ENCODE data around the gene TROAP. TPM values are rescaled to one million over a fixed set of nuclear protein-coding genes. Genes with fewer than 3 reads are reported as not detected.

TROAP gene
- total and polyA plus RNA-seq, 9 of the 15 experiments (the other 6 are each of a cell fraction or from before 2014, with no cell fraction given), result 46.4 to 171 (median 59.8) TPM

DNA sequence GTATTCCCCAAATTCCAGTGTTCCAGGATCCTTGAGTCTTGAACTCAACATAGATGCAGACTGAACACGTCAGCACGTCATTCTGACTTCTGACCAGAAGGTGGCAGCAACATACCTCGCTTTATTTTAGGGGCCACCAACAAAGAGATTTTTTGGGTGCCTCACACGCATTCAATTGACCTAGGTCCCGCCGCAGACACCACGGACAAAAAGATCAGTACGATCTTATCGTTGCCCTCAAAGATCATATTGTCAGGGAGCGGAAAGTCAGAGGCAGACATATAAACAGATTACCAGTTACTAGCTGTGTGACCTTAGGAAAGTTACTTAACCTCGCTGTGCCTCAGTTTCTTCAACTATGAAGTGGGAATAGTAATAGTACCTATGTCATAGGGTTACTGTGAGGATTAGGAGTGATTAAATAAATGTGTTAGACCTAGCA, 34.6 kb upstream of the TROAP start (continued):
- TF ChIP-seq, protein P1, sequence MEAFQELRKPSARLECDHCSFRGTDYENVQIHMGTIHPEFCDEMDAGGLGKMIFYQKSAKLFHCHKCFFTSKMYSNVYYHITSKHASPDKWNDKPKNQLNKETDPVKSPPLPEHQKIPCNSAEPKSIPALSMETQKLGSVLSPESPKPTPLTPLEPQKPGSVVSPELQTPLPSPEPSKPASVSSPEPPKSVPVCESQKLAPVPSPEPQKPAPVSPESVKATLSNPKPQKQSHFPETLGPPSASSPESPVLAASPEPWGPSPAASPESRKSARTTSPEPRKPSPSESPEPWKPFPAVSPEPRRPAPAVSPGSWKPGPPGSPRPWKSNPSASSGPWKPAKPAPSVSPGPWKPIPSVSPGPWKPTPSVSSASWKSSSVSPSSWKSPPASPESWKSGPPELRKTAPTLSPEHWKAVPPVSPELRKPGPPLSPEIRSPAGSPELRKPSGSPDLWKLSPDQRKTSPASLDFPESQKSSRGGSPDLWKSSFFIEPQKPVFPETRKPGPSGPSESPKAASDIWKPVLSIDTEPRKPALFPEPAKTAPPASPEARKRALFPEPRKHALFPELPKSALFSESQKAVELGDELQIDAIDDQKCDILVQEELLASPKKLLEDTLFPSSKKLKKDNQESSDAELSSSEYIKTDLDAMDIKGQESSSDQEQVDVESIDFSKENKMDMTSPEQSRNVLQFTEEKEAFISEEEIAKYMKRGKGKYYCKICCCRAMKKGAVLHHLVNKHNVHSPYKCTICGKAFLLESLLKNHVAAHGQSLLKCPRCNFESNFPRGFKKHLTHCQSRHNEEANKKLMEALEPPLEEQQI (IDR thresholded peaks at IDR 0.05), result no peak
- TF ChIP-seq SETDB1 (IDR thresholded peaks at IDR 0.05; ENCODE audit: low read length) (no peak), PCBP2 (IDR thresholded peaks at IDR 0.05; ENCODE audit: low read depth, low read length, poor library complexity, severe bottlenecking) (no peak), CREM (IDR thresholded peaks at IDR 0.05; ENCODE audit: low read depth) (peak; percentile 95), FOXA1 (IDR thresholded peaks at IDR 0.05; ENCODE audit: borderline replicate concordance) (no peak), RBM15 (IDR thresholded peaks at IDR 0.05; ENCODE audit: insufficient read depth, low read length) (no peak), ZKSCAN8 (CRISPR knock-in tag; IDR thresholded peaks at IDR 0.05) (no peak), NCOR1 (IDR thresholded peaks at IDR 0.05) (no peak)
- TF ChIP-seq, protein P2, sequence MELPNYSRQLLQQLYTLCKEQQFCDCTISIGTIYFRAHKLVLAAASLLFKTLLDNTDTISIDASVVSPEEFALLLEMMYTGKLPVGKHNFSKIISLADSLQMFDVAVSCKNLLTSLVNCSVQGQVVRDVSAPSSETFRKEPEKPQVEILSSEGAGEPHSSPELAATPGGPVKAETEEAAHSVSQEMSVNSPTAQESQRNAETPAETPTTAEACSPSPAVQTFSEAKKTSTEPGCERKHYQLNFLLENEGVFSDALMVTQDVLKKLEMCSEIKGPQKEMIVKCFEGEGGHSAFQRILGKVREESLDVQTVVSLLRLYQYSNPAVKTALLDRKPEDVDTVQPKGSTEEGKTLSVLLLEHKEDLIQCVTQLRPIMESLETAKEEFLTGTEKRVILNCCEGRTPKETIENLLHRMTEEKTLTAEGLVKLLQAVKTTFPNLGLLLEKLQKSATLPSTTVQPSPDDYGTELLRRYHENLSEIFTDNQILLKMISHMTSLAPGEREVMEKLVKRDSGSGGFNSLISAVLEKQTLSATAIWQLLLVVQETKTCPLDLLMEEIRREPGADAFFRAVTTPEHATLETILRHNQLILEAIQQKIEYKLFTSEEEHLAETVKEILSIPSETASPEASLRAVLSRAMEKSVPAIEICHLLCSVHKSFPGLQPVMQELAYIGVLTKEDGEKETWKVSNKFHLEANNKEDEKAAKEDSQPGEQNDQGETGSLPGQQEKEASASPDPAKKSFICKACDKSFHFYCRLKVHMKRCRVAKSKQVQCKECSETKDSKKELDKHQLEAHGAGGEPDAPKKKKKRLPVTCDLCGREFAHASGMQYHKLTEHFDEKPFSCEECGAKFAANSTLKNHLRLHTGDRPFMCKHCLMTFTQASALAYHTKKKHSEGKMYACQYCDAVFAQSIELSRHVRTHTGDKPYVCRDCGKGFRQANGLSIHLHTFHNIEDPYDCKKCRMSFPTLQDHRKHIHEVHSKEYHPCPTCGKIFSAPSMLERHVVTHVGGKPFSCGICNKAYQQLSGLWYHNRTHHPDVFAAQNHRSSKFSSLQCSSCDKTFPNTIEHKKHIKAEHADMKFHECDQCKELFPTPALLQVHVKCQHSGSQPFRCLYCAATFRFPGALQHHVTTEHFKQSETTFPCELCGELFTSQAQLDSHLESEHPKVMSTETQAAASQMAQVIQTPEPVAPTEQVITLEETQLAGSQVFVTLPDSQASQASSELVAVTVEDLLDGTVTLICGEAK (IDR thresholded peaks at IDR 0.05), result no peak
- TF ChIP-seq, protein P2 (CRISPR knock-in tag; IDR thresholded peaks at IDR 0.05), result no peak
- TF ChIP-seq, protein P3, sequence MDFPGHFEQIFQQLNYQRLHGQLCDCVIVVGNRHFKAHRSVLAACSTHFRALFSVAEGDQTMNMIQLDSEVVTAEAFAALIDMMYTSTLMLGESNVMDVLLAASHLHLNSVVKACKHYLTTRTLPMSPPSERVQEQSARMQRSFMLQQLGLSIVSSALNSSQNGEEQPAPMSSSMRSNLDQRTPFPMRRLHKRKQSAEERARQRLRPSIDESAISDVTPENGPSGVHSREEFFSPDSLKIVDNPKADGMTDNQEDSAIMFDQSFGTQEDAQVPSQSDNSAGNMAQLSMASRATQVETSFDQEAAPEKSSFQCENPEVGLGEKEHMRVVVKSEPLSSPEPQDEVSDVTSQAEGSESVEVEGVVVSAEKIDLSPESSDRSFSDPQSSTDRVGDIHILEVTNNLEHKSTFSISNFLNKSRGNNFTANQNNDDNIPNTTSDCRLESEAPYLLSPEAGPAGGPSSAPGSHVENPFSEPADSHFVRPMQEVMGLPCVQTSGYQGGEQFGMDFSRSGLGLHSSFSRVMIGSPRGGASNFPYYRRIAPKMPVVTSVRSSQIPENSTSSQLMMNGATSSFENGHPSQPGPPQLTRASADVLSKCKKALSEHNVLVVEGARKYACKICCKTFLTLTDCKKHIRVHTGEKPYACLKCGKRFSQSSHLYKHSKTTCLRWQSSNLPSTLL (IDR thresholded peaks at IDR 0.05), result no peak
- TF ChIP-seq, protein P4, sequence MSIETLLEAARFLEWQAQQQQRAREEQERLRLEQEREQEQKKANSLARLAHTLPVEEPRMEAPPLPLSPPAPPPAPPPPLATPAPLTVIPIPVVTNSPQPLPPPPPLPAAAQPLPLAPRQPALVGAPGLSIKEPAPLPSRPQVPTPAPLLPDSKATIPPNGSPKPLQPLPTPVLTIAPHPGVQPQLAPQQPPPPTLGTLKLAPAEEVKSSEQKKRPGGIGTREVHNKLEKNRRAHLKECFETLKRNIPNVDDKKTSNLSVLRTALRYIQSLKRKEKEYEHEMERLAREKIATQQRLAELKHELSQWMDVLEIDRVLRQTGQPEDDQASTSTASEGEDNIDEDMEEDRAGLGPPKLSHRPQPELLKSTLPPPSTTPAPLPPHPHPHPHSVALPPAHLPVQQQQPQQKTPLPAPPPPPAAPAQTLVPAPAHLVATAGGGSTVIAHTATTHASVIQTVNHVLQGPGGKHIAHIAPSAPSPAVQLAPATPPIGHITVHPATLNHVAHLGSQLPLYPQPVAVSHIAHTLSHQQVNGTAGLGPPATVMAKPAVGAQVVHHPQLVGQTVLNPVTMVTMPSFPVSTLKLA (conservative IDR thresholded peaks at IDR 0.05), result 0 out of 4 replicates have a peak, but pooled peaks of 1 of the 2 experiments have one; percentile 14

All from K562 (cell line).